Neural cell (in vitro differentiated cells): ENCODE data around the gene NOS1AP. TPM values are rescaled to one million over a fixed set of nuclear protein-coding genes. Genes with fewer than 3 reads are reported as not detected.
A peak's percentile ranks its signal among the peaks of the same experiment; 100 is the strongest.

ENCODE experiments used
- H2AFZ ChIP-seq: fragments of 200-600, 300-800 bp; sonication (generic), shearing (Covaris generic); 2 replicates; pipeline ENCODE4 v1.6.0; 2014; ENCODE audit warnings: low read depth, mild to moderate bottlenecking, antibody characterized with exemption, low read length, moderate library complexity
- H3F3A ChIP-seq: fragments of 200-600 bp; shearing (Covaris generic); 2 replicates; pipeline ENCODE4 v1.6.1; 2016; ENCODE audit warnings: mild to moderate bottlenecking, moderate library complexity, mixed read lengths, antibody characterized with exemption, low read length; ENCODE audit not compliant: insufficient read depth, poor library complexity, severe bottlenecking
- H3K27ac ChIP-seq: fragments of 200-600, 300-800 bp; sonication (generic), shearing (Covaris generic); 2 replicates; pipeline ENCODE4 v1.5.1; 2014; ENCODE audit warnings: mild to moderate bottlenecking, low read length, moderate library complexity
- H3K27me3 ChIP-seq: fragments of 300-800, 200-600 bp; sonication (generic), shearing (Covaris generic); 2 replicates; pipeline ENCODE4 v1.6.0; 2014; ENCODE audit warnings: mild to moderate bottlenecking, low read depth, low read length, moderate library complexity; ENCODE audit not compliant: insufficient read depth
- H3K36me3 ChIP-seq: fragments of 300-800, 200-600 bp; sonication (generic), shearing (Covaris generic); 2 replicates; pipeline ENCODE4 v1.5.1; 2014; ENCODE audit warnings: mild to moderate bottlenecking, antibody characterized with exemption, low read length, moderate library complexity; ENCODE audit not compliant: insufficient read depth
- H3K4me2 ChIP-seq: fragments of 300-800, 200-600 bp; sonication (generic), shearing (Covaris generic); 2 replicates; pipeline ENCODE4 v1.6.0; 2014; ENCODE audit warnings: mild to moderate bottlenecking, low read length
- H3K4me3 ChIP-seq: fragments of 300-800, 200-600 bp; sonication (generic), shearing (Covaris generic); 2 replicates; pipeline ENCODE4 v1.5.1; 2014; ENCODE audit warnings: mild to moderate bottlenecking, low read length, moderate library complexity
- H3K79me2 ChIP-seq: fragments of 200-600 bp; shearing (Covaris generic); replicated peaks from 2 replicates; pipeline ENCODE4 v1.6.0; 2014; ENCODE audit warnings: mild to moderate bottlenecking, low read length, moderate library complexity; ENCODE audit not compliant: insufficient read depth
- H3K9ac ChIP-seq: fragments of 300-800, 200-600 bp; sonication (generic), shearing (Covaris generic); 2 replicates; pipeline ENCODE4 v1.6.1; 2016; ENCODE audit warnings: mild to moderate bottlenecking, low read length, mixed read lengths
- H3K9me2 ChIP-seq: fragments of 200-600 bp; shearing (Covaris generic); 2 replicates; pipeline ENCODE4 v1.6.1; 2016; ENCODE audit warnings: mild to moderate bottlenecking, low read length, mixed read lengths; ENCODE audit not compliant: insufficient read depth
- H3K9me3 ChIP-seq: fragments of 200-600, 300-800 bp; sonication (generic), shearing (Covaris generic); 2 replicates; pipeline ENCODE4 v1.6.1; 2016; ENCODE audit warnings: mild to moderate bottlenecking, mixed run types, low read length, moderate library complexity, mixed read lengths
- H4K20me1 ChIP-seq: fragments of 200-600 bp; shearing (Covaris generic); 2 replicates; pipeline ENCODE4 v1.6.1; 2016; ENCODE audit warnings: mild to moderate bottlenecking, mixed run types; ENCODE audit not compliant: insufficient read depth
- EP300 ChIP-seq: fragments of 450-650 bp; conservative IDR thresholded peaks from 2 replicates; pipeline ENCODE4 v1.6.1; 2014; ENCODE audit warnings: antibody characterized with exemption, mild to moderate bottlenecking, moderate library complexity; ENCODE audit not compliant: poor library complexity, severe bottlenecking
- EZH2 ChIP-seq: fragments of 200-600, 300-800 bp; shearing (Covaris generic), sonication (generic); IDR thresholded peaks from 2 replicates; pipeline ENCODE4 v1.6.1; 2014; ENCODE audit warnings: antibody characterized with exemption, low read length, borderline replicate concordance, mild to moderate bottlenecking; ENCODE audit not compliant: insufficient read depth, poor library complexity, severe bottlenecking
- MXI1 ChIP-seq: fragments of 450-650 bp; conservative IDR thresholded peaks from 2 replicates; pipeline ENCODE4 v1.6.1; 2014; ENCODE audit warnings: antibody characterized with exemption, mild to moderate bottlenecking; ENCODE audit not compliant: poor library complexity, severe bottlenecking
- POLR2AphosphoS5 ChIP-seq: IDR thresholded peaks from 2 replicates; pipeline ENCODE4 v1.6.1; 2012
- RAD21 ChIP-seq: fragments of 450-650 bp; conservative IDR thresholded peaks from 2 replicates; pipeline ENCODE4 v1.6.1; 2014; ENCODE audit warnings: antibody characterized with exemption, mild to moderate bottlenecking, moderate library complexity
- SMC3 ChIP-seq: fragments of 450-650 bp; conservative IDR thresholded peaks from 2 replicates; pipeline ENCODE4 v1.6.1; 2014; ENCODE audit warnings: antibody characterized with exemption, mild to moderate bottlenecking, moderate library complexity; ENCODE audit not compliant: poor library complexity
- TAF1 ChIP-seq: IDR thresholded peaks from 2 replicates; pipeline ENCODE4 v1.6.1; 2012; ENCODE audit warnings: low read depth
- polyA plus RNA-seq: library from polyadenylated mRNA; depleted of rRNA; stranded (reverse); fragments of >200 nt; gene quantifications from 2 replicates; pipeline ENCODE4 v1.2.3, GENCODE V29; 2014
- TF ChIP-seq, protein P1 (sequence below): fragments of 450-650 bp; IDR thresholded peaks from 2 replicates; pipeline ENCODE4 v1.5.1; 2014; ENCODE audit warnings: antibody characterized with exemption, mild to moderate bottlenecking, moderate library complexity; ENCODE audit not compliant: poor library complexity, severe bottlenecking
- TF ChIP-seq, protein P2 (sequence below): IDR thresholded peaks from 2 replicates; pipeline ENCODE4 v1.6.1; 2012; ENCODE audit warnings: borderline replicate concordance

NOS1AP gene
- polyA plus RNA-seq, 1 donor from 2014 or later = 5.3 TPM

DNA sequence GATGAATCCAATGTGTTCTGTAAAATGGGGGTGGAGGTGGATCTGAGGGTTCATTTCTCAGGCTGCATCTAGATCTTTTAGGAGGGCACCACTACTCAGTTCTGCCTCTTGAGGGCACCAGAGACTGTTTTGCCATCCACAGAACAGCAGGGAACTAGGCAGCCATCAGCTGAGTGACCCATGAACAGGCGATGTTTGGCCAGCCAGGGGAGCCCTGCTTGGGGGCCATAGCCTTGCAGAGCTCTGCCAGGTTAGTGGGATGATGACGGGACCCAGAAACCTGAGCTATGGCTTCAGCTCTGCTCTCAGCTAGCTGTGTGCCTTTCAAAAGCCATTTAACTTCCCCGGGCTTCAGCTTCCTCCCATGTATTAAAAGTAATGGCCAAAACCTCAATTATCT is 13.4 kb upstream of the NOS1AP start:
- H2AFZ ChIP-seq = no peak overlapping the region
- H3K4me2 ChIP-seq = no peak overlapping the region
- H4K20me1 ChIP-seq = no peaks in the 10 kb centered on the region
- no peak overlapping the region for H3K9ac ChIP-seq
- no peaks in the 10 kb centered on the region for H3K27me3 ChIP-seq
- H3K9me3 ChIP-seq = no peaks in the 10 kb centered on the region
- no peaks in the 10 kb centered on the region for H3K36me3 ChIP-seq
- no peaks in the 10 kb centered on the region for H3K79me2 ChIP-seq
- TF ChIP-seq POLR2AphosphoS5 = no peak
- TF ChIP-seq, protein P1, sequence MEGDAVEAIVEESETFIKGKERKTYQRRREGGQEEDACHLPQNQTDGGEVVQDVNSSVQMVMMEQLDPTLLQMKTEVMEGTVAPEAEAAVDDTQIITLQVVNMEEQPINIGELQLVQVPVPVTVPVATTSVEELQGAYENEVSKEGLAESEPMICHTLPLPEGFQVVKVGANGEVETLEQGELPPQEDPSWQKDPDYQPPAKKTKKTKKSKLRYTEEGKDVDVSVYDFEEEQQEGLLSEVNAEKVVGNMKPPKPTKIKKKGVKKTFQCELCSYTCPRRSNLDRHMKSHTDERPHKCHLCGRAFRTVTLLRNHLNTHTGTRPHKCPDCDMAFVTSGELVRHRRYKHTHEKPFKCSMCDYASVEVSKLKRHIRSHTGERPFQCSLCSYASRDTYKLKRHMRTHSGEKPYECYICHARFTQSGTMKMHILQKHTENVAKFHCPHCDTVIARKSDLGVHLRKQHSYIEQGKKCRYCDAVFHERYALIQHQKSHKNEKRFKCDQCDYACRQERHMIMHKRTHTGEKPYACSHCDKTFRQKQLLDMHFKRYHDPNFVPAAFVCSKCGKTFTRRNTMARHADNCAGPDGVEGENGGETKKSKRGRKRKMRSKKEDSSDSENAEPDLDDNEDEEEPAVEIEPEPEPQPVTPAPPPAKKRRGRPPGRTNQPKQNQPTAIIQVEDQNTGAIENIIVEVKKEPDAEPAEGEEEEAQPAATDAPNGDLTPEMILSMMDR = peak; percentile 94
- TF ChIP-seq, protein P2, sequence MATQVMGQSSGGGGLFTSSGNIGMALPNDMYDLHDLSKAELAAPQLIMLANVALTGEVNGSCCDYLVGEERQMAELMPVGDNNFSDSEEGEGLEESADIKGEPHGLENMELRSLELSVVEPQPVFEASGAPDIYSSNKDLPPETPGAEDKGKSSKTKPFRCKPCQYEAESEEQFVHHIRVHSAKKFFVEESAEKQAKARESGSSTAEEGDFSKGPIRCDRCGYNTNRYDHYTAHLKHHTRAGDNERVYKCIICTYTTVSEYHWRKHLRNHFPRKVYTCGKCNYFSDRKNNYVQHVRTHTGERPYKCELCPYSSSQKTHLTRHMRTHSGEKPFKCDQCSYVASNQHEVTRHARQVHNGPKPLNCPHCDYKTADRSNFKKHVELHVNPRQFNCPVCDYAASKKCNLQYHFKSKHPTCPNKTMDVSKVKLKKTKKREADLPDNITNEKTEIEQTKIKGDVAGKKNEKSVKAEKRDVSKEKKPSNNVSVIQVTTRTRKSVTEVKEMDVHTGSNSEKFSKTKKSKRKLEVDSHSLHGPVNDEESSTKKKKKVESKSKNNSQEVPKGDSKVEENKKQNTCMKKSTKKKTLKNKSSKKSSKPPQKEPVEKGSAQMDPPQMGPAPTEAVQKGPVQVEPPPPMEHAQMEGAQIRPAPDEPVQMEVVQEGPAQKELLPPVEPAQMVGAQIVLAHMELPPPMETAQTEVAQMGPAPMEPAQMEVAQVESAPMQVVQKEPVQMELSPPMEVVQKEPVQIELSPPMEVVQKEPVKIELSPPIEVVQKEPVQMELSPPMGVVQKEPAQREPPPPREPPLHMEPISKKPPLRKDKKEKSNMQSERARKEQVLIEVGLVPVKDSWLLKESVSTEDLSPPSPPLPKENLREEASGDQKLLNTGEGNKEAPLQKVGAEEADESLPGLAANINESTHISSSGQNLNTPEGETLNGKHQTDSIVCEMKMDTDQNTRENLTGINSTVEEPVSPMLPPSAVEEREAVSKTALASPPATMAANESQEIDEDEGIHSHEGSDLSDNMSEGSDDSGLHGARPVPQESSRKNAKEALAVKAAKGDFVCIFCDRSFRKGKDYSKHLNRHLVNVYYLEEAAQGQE = no peak
- TF ChIP-seq RAD21 = peak; percentile 97
- no peak for TF ChIP-seq TAF1
- TF ChIP-seq EZH2 = no peak
- no peak for TF ChIP-seq MXI1
- TF ChIP-seq EP300 = no peak
- peak; percentile 97 for TF ChIP-seq SMC3
- no peaks in the 10 kb centered on the region for H3K9me2 ChIP-seq
- H3F3A ChIP-seq = no peaks in the 10 kb centered on the region
- no peak overlapping the region for H3K4me3 ChIP-seq
- H3K27ac ChIP-seq = no peak overlapping the region

DNA sequence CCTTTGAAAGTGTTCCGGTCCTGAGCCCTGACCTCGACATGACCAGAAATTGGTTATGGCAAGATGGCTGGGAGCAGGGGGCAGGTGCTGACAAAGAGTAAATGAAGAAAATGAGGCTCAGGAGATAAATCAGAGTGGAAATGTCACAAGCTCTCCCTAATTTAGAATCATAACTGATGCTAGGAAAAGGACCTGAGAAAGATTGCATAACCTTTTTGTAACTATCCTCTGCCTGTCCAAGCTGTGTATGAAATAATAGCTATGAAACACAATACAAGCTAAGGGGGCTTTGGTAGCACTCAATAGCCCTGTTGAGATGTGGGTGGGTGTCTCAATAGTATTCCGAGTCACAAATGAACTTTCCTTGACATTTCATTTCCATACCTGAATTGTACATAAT is 12.9 kb upstream of the NOS1AP start:
- Histone ChIP-seq H3K4me2 (no peak overlapping the region), H4K20me1 (no peaks in the 10 kb centered on the region), H3K36me3 (no peaks in the 10 kb centered on the region), H3F3A (no peaks in the 10 kb centered on the region), H3K9me3 (no peaks in the 10 kb centered on the region), H3K9me2 (no peaks in the 10 kb centered on the region), H3K27me3 (no peaks in the 10 kb centered on the region), H3K9ac (no peak overlapping the region), H3K27ac (no peak overlapping the region), H2AFZ (no peak overlapping the region), H3K79me2 (no peaks in the 10 kb centered on the region), H3K4me3 (no peak overlapping the region)
- no peak for TF ChIP-seq EZH2
- no peak for TF ChIP-seq EP300
- TF ChIP-seq POLR2AphosphoS5 = no peak
- no peak for TF ChIP-seq TAF1
- TF ChIP-seq, protein P1 = no peak
- no peak for TF ChIP-seq MXI1
- TF ChIP-seq SMC3 = no peak
- no peak for TF ChIP-seq RAD21
- TF ChIP-seq, protein P2 = no peak
